MM.1S (cell line): Measurements from ENCODE around the gene TRMT10B.

Experiments
- DNase-seq: peaks from one replicate; pipeline ENCODE4 v3.0.0-alpha.2; 2015
- H2AFZ ChIP-seq: fragments of 300-600 bp; sonication (generic); 2 replicates; pipeline ENCODE4 v1.6.0; 2016; ENCODE audit warnings: antibody characterized with exemption, low read length
- H3F3A ChIP-seq: fragments of 300-600 bp; sonication (generic); 2 replicates; pipeline ENCODE4 v1.6.1; 2016; ENCODE audit warnings: mild to moderate bottlenecking, antibody characterized with exemption, low read length, moderate library complexity, mixed read lengths; ENCODE audit not compliant: insufficient read depth
- H3K27ac ChIP-seq: fragments of 300-600 bp; sonication (generic); 2 replicates; pipeline ENCODE4 v1.5.1; 2016; ENCODE audit warnings: mild to moderate bottlenecking, low read length
- H3K27me3 ChIP-seq: fragments of 300-600 bp; sonication (generic); replicated peaks from 2 replicates; pipeline ENCODE4 v1.6.0; 2016; ENCODE audit warnings: low read length; ENCODE audit not compliant: insufficient read depth
- H3K36me3 ChIP-seq: fragments of 300-600 bp; sonication (generic); replicated peaks from 2 replicates; pipeline ENCODE4 v1.6.1; 2016; ENCODE audit warnings: mild to moderate bottlenecking, low read length, mixed read lengths; ENCODE audit not compliant: insufficient read depth
- H3K4me1 ChIP-seq: fragments of 300-600 bp; sonication (generic); 2 replicates; pipeline ENCODE4 v1.6.1; 2016; ENCODE audit warnings: low read length, mixed read lengths
- H3K4me2 ChIP-seq: fragments of 300-600 bp; sonication (generic); 2 replicates; pipeline ENCODE4 v1.6.0; 2016; ENCODE audit warnings: low read depth, low read length
- H3K4me3 ChIP-seq: fragments of 300-600 bp; sonication (generic); 2 replicates; pipeline ENCODE4 v1.5.1; 2016; ENCODE audit warnings: low read length, mixed read lengths
- H3K79me2 ChIP-seq: fragments of 300-600 bp; sonication (generic); 2 replicates; pipeline ENCODE4 v1.6.1; 2016; ENCODE audit warnings: mixed run types, low read length, mixed read lengths
- H3K9ac ChIP-seq: fragments of 300-600 bp; sonication (generic); 2 replicates; pipeline ENCODE4 v1.6.1; 2016; ENCODE audit warnings: low read length, mixed read lengths
- H3K9me2 ChIP-seq: fragments of 300-600 bp; sonication (generic); replicated peaks from 2 replicates; pipeline ENCODE4 v1.6.1; 2016; ENCODE audit warnings: mild to moderate bottlenecking, low read length, mixed read lengths; ENCODE audit not compliant: insufficient read depth
- H3K9me3 ChIP-seq: fragments of 300-600 bp; sonication (generic); replicated peaks from 2 replicates; pipeline ENCODE4 v1.6.1; 2016; ENCODE audit warnings: mild to moderate bottlenecking, low read length, mixed read lengths; ENCODE audit not compliant: insufficient read depth
- H4K20me1 ChIP-seq: fragments of 300-600 bp; sonication (generic); 2 replicates; pipeline ENCODE4 v1.6.1; 2016; ENCODE audit warnings: mild to moderate bottlenecking, low read length, moderate library complexity, mixed read lengths; ENCODE audit not compliant: insufficient read depth
- CTCF ChIP-seq: fragments of 300-600 bp; sonication (generic); IDR thresholded peaks from 2 replicates; pipeline ENCODE4 v1.5.1; 2016; ENCODE audit warnings: antibody characterized with exemption, low read length, mixed read lengths
- EZH2 ChIP-seq: fragments of 300-600 bp; sonication (generic); optimal IDR thresholded peaks from 2 replicates; pipeline ENCODE3; 2017; ENCODE audit warnings: low read depth, mild to moderate bottlenecking, antibody characterized with exemption, low read length, mixed read lengths
- EZH2phosphoT487 ChIP-seq: fragments of 300-600 bp; sonication (generic); IDR thresholded peaks from 2 replicates; pipeline ENCODE4 v1.6.1; 2018; ENCODE audit warnings: antibody characterized with exemption, low read length

TRMT10B gene

GRCh38 chr9:37827483-37828165 lies 74.0 kb downstream of the TRMT10B start:
- no peak overlapping the region for H3K4me3 ChIP-seq
- H4K20me1 ChIP-seq, result no peaks in the 10 kb centered on the region
- H3K36me3 ChIP-seq, result no peaks in the 10 kb centered on the region
- H3K27ac ChIP-seq, result no peak overlapping the region
- no peak overlapping the region for H3K9ac ChIP-seq
- H3K9me2 ChIP-seq, result no peaks in the 10 kb centered on the region
- no peak overlapping the region for H3K4me2 ChIP-seq
- DNase-seq, result no peak
- no peaks in the 10 kb centered on the region for H3K9me3 ChIP-seq
- no peaks in the 10 kb centered on the region for H3K4me1 ChIP-seq
- H3K27me3 ChIP-seq, result no peaks in the 10 kb centered on the region
- no peak for TF ChIP-seq CTCF
- no peak for TF ChIP-seq EZH2phosphoT487
- TF ChIP-seq EZH2, result no peak
- H3K79me2 ChIP-seq, result no peaks in the 10 kb centered on the region
- H3F3A ChIP-seq, result no peaks in the 10 kb centered on the region
- H2AFZ ChIP-seq, result no peak overlapping the region
